Neuronal stem cell (in vitro differentiated cells): ENCODE data around the gene ANTXR1.

Experiments used
- DNase-seq: peaks from one replicate; pipeline ENCODE4 v3.0.0-alpha.2; 2013; ENCODE audit warnings: low spot score
- H2AFZ ChIP-seq: one replicate; pipeline ENCODE4 v1.6.1; 2013; ENCODE audit warnings: mild to moderate bottlenecking, low read length, inconsistent platforms
- H2AK5ac ChIP-seq: 2 replicates; pipeline ENCODE4 v1.6.1; 2013; ENCODE audit warnings: low read depth, mild to moderate bottlenecking, inconsistent platforms, low read length, moderate library complexity, mixed read lengths
- H2BK120ac ChIP-seq: 2 replicates; pipeline ENCODE4 v1.6.1; 2013; ENCODE audit warnings: low read depth, mild to moderate bottlenecking, inconsistent platforms, low read length, moderate library complexity, mixed read lengths
- H2BK12ac ChIP-seq: one replicate; pipeline ENCODE4 v1.6.1; 2013; ENCODE audit warnings: low read length, inconsistent platforms
- H2BK15ac ChIP-seq: 2 replicates; pipeline ENCODE4 v1.6.1; 2013; ENCODE audit warnings: mild to moderate bottlenecking, low read length, inconsistent platforms, mixed read lengths
- H2BK5ac ChIP-seq: one replicate; pipeline ENCODE4 v1.6.1; 2013; ENCODE audit warnings: inconsistent platforms, mild to moderate bottlenecking, low read length, moderate library complexity
- H3K14ac ChIP-seq: one replicate; pipeline ENCODE4 v1.6.1; 2013; ENCODE audit warnings: low read length, inconsistent platforms
- H3K18ac ChIP-seq: 2 replicates; pipeline ENCODE4 v1.6.1; 2013; ENCODE audit warnings: low read length, inconsistent platforms
- H3K23ac ChIP-seq: 2 replicates; pipeline ENCODE4 v1.6.1; 2013; ENCODE audit warnings: low read depth, mild to moderate bottlenecking, mixed read lengths, low read length, inconsistent platforms; ENCODE audit not compliant: poor library complexity
- H3K27ac ChIP-seq: replicated peaks from 3 replicates; pipeline ENCODE4 v1.5.1; 2013; ENCODE audit warnings: low read length, inconsistent platforms
- H3K27me3 ChIP-seq, 3 experiments: 2 replicates each; pipeline ENCODE4 v1.6.1; 2013; ENCODE audit warnings: low read length in 3 of 3, mild to moderate bottlenecking in 2 of 3, inconsistent platforms in 1 of 3, low read depth in 1 of 3, mixed read lengths in 1 of 3, moderate library complexity in 1 of 3; ENCODE audit not compliant: control insufficient read depth in 3 of 3, insufficient read depth in 3 of 3
- H3K36me3 ChIP-seq, 2 donors: replicated peaks in 1 of 2; 2 replicates each; pipeline ENCODE4 v1.6.1; 2013; ENCODE audit warnings: low read length in 2 of 2; ENCODE audit not compliant: control insufficient read depth in 2 of 2, insufficient read depth in 2 of 2
- H3K4ac ChIP-seq: 2 replicates; pipeline ENCODE4 v1.6.1; 2013; ENCODE audit warnings: inconsistent platforms, mild to moderate bottlenecking, low read length, moderate library complexity
- H3K4me1 ChIP-seq, 2 donors: 1 replicate in 1 of 2; 2 replicates in 1 of 2; pipeline ENCODE4 v1.6.1; 2013; ENCODE audit warnings: low read length in 2 of 2, low read depth in 1 of 2; ENCODE audit not compliant: control insufficient read depth in 2 of 2, insufficient read depth in 1 of 2
- H3K4me2 ChIP-seq: one replicate; pipeline ENCODE4 v1.6.1; 2013; ENCODE audit warnings: mild to moderate bottlenecking, low read length, inconsistent platforms; ENCODE audit not compliant: insufficient read depth, poor library complexity, severe bottlenecking
- H3K4me3 ChIP-seq, 2 donors: 2 replicates each; pipeline ENCODE4 v1.5.1; 2013; ENCODE audit warnings: low read length in 2 of 2, mild to moderate bottlenecking in 2 of 2, inconsistent platforms in 1 of 2, moderate library complexity in 1 of 2
- H3K79me1 ChIP-seq: one replicate; pipeline ENCODE4 v1.6.1; 2013; ENCODE audit warnings: low read depth, mild to moderate bottlenecking, inconsistent platforms, low read length, moderate library complexity
- H3K9ac ChIP-seq: one replicate; pipeline ENCODE4 v1.6.1; 2013; ENCODE audit warnings: mild to moderate bottlenecking, low read depth, low read length, inconsistent platforms; ENCODE audit not compliant: poor library complexity
- H3K9me3 ChIP-seq, 2 donors: replicated peaks in 1 of 2; 2 replicates each; pipeline versions ENCODE3 to v1.6.1; 2013; ENCODE audit warnings: low read length in 2 of 2, mild to moderate bottlenecking in 2 of 2, inconsistent platforms in 1 of 2, low read depth in 1 of 2, mixed read lengths in 1 of 2, moderate library complexity in 1 of 2; ENCODE audit not compliant: control insufficient read depth in 2 of 2, insufficient read depth in 1 of 2
- H4K8ac ChIP-seq: one replicate; pipeline ENCODE4 v1.6.1; 2013; ENCODE audit warnings: low read depth, mild to moderate bottlenecking, inconsistent platforms, low read length, moderate library complexity
- H4K91ac ChIP-seq: one replicate; pipeline ENCODE4 v1.6.1; 2013; ENCODE audit warnings: low read length, low read depth, mild to moderate bottlenecking, inconsistent platforms; ENCODE audit not compliant: poor library complexity
- WGBS, 2 donors: extraction: QIAGEN DNeasy Blood & Tissue Kit; methylation state at CpG; one replicate each; pipeline ENCODE4 v1.1.7; 2013; ENCODE audit warnings: missing lambda C conversion rate in 2 of 2, mixed read lengths in 1 of 2; ENCODE audit not compliant: insufficient read length in 2 of 2, insufficient replicate concordance in 1 of 2; ENCODE audit errors: extremely low coverage in 2 of 2; 5-methylcytosine and 5-hydroxymethylcytosine counted together

Gene ANTXR1

DNA sequence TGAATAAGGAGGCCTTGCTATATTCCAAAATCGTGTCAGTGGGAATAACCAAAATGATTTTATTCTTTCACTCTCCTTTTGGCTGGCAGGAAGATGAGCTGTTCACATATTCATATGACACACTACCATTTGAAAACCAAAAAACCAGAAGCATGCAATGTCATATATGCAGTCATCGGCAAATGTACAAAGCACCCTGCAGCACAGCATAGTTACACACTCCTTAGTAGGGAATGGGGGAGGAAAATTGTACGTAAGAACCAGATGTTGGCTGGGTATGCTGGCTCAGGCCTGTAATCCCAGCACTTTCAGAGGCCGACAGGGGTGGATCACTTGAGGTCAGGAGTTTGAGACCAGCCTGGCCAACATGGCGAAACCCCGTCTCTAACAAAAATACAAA is 197.4 kb downstream of the ANTXR1 start:
- Histone ChIP-seq H3K23ac (no peak overlapping the region), H2BK5ac (no peak overlapping the region), H2BK15ac (no peak overlapping the region), H2AFZ (no peak overlapping the region), H3K4ac (no peak overlapping the region), H4K8ac (no peak overlapping the region), H3K9me3 (peaks cover 0 to 9% of the 10 kb centered on the region in 2 donors), H2AK5ac (no peak overlapping the region), H4K91ac (no peak overlapping the region), H3K79me1 (no peaks in the 10 kb centered on the region), H3K27ac (no peak overlapping the region), H3K4me2 (no peak overlapping the region), H3K36me3 (peaks cover 0 to 36% of the 10 kb centered on the region in 2 donors), H3K4me1 (peaks cover 0 to 4% of the 10 kb centered on the region in 2 donors), H3K27me3 (no peaks in the 10 kb centered on the region), H3K4me3 (no peak overlapping the region), H2BK12ac (no peak overlapping the region), H3K9ac (no peak overlapping the region), H2BK120ac (no peak overlapping the region), H3K18ac (no peak overlapping the region), H3K14ac (no peak overlapping the region)
- no peak for DNase-seq
- WGBS, 2 donors = no CpG with 5 or more reads among the region's 6 CpGs

DNA sequence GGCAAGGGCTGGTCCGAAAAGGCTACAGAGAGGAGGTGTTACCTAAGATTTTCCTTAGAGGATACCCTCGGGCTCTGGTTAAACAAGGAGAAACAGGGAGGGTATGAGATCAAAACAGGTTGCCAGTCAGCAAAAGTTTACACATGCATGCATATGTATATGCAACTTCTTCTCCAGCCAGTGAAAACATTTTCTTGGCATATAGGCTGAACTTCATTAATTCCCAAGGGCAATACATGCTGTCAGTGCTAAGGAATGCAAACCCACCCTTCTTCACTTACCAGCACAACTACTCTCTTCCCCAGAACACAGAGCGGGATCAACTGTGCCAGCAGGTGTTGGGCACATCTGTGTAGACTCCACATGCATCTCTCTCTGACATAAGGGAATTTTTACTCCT is 198.1 kb downstream of the ANTXR1 start:
- Histone ChIP-seq H2BK120ac (no peak overlapping the region), H2BK12ac (no peak overlapping the region), H2BK5ac (no peak overlapping the region), H4K8ac (no peak overlapping the region), H3K23ac (no peak overlapping the region), H3K9me3 (peaks cover 0 to 9% of the 10 kb centered on the region in 2 donors), H3K79me1 (no peaks in the 10 kb centered on the region), H3K4me3 (no peak overlapping the region), H3K36me3 (peaks cover 0 to 39% of the 10 kb centered on the region in 2 donors), H3K9ac (no peak overlapping the region), H2BK15ac (no peak overlapping the region), H3K18ac (no peak overlapping the region), H4K91ac (no peak overlapping the region), H3K4me1 (peaks cover 0 to 4% of the 10 kb centered on the region in 2 donors), H3K27me3 (no peaks in the 10 kb centered on the region), H3K4me2 (no peak overlapping the region), H2AK5ac (no peak overlapping the region), H2AFZ (no peak overlapping the region), H3K14ac (no peak overlapping the region), H3K4ac (no peak overlapping the region), H3K27ac (no peak overlapping the region)
- WGBS, 2 donors = no CpG with 5 or more reads among the region's 3 CpGs
- DNase-seq = no peak

DNA sequence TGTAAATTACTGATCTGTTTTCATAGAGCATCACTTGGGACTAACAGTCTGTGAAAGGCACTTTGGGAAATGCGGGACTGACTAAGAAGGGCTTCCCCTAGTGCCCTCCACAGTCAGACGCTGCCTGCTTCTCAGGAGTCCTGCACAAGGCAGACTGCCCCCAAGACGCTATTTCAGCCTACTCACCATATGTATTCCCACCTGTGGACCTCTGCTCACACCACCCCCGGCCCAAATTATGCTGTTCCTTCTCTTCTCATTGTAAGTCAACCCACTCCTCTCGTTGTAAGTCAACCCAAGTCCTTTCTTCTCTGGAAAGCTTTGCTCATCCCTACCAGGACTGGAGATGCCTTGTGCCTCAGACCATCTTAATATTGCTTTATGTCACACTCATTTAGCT is 198.7 kb downstream of the ANTXR1 start:
- Histone ChIP-seq H2AFZ (no peak overlapping the region), H3K36me3 (peaks cover 0 to 42% of the 10 kb centered on the region in 2 donors), H3K4me1 (peaks cover 0 to 4% of the 10 kb centered on the region in 2 donors), H2AK5ac (no peak overlapping the region), H3K4ac (no peak overlapping the region), H2BK5ac (no peak overlapping the region), H3K27ac (no peak overlapping the region), H4K91ac (no peak overlapping the region), H3K4me2 (no peak overlapping the region), H3K18ac (no peak overlapping the region), H2BK12ac (no peak overlapping the region), H3K9ac (no peak overlapping the region), H3K9me3 (peaks cover 0 to 9% of the 10 kb centered on the region in 2 donors), H4K8ac (no peak overlapping the region), H3K79me1 (no peaks in the 10 kb centered on the region), H3K4me3 (no peak overlapping the region), H3K27me3 (no peaks in the 10 kb centered on the region), H2BK120ac (no peak overlapping the region), H2BK15ac (no peak overlapping the region), H3K23ac (no peak overlapping the region), H3K14ac (no peak overlapping the region)
- no peak for DNase-seq
- WGBS, 2 donors = no CpG with 5 or more reads among the region's 5 CpGs

DNA sequence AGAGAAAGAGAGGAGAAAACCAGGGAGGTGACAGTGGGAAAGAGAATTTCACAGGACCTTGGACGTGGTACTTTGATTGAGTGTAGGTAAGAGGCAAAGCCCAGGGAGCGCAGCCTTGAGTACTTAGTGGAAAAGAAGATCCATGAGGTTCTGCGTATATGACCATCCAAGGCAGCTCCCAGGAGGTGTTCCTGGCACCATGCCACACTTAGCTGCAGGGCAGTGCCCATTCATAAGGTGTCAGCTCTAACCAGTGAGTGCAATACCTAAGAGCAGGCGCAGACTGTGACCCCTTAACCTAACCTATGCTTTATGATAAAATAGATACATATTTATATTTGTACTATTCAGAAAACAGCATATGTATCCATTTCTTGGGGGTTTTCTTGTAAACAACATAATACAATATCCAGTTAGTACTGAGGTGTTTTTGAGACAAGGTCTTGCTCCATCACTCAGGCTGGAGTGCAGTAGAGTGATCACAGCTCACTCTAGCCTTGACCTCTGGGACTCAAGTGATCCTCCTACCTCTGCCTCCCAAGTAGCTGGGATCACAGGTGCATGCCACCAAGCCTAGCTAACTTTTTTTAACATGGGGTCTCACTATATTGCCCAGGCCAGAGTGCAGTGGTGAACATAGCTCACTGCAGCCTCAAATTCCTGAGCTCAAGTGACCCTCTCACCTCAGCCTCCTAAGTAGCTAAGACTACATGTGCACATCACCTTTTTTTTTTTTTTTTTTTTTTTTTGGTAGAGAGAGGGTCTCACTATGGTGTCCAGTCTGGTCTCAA is 199.5 kb downstream of the ANTXR1 start:
- no peak overlapping the region for H4K8ac ChIP-seq
- H4K91ac ChIP-seq = no peak overlapping the region
- H3K4ac ChIP-seq = no peak overlapping the region
- H2AFZ ChIP-seq = no peak overlapping the region
- H2BK12ac ChIP-seq = no peak overlapping the region
- no peak overlapping the region for H3K4me2 ChIP-seq
- peaks cover 0 to 3% of the 10 kb centered on the region in 2 donors for H3K9me3 ChIP-seq
- no CpG with 5 or more reads among the region's 4 CpGs for WGBS, 2 donors
- H3K79me1 ChIP-seq = no peaks in the 10 kb centered on the region
- no peaks in the 10 kb centered on the region for H3K27me3 ChIP-seq
- no peak overlapping the region for H3K9ac ChIP-seq
- H3K36me3 ChIP-seq = peaks cover 0 to 44% of the 10 kb centered on the region in 2 donors
- DNase-seq = no peak
- no peak overlapping the region for H3K23ac ChIP-seq
- H3K18ac ChIP-seq = no peak overlapping the region
- no peak overlapping the region for H2BK15ac ChIP-seq
- no peak overlapping the region for H2BK5ac ChIP-seq
- no peak overlapping the region for H3K14ac ChIP-seq
- H3K27ac ChIP-seq = no peak overlapping the region
- peaks cover 0 to 4% of the 10 kb centered on the region in 2 donors for H3K4me1 ChIP-seq
- no peak overlapping the region for H2BK120ac ChIP-seq
- H3K4me3 ChIP-seq = no peak overlapping the region
- no peak overlapping the region for H2AK5ac ChIP-seq
